LNCAP (cell line): ENCODE data around the gene NCAN.

Experiments used
- TF ChIP-seq, protein P1 (sequence below): fragments of 450-650 bp; IDR thresholded peaks from 2 replicates; pipeline ENCODE4 v1.5.1; 2017; ENCODE audit warnings: mild to moderate bottlenecking

The NCAN gene

DNA sequence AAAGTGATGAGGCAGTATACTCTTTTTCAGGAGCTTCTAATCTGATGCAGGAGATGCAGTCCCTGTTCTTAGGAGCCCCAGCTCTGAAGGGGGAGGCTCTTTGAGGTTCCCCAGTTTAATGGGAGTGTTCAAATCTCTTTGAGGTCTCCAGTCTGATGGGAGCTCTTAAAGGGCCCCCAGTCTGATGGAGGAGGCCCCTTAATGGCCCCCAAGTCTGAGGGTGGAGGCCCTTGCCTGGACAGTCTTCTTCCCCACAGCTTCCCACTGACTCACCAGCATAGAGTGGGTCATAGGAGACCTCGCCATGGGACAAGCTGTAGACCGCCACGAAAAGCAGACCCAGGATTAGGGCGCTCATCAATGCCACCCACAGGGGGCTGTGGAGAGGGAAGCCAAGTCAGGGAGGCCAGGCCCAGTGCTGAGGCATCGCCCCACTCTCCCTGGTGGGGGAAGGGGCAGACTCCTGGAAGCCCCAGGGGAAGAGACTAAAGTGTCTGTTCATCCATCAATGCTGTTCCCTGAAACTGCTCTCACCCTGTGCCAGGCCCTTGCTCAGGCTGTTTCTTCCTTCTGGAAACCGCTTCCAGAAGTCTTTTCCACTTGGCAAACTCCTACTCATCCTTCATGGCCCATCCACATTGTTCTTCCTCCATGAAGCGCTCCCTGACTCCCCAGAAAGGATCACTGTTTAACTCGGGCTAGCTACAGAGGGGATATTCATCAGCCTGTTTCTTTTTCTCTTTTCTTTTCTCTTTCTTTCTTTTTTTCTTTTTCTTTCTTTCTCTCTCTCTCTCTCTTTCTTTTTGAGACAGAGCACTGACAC, 59.2 kb downstream of the NCAN start:
- TF ChIP-seq, protein P1, sequence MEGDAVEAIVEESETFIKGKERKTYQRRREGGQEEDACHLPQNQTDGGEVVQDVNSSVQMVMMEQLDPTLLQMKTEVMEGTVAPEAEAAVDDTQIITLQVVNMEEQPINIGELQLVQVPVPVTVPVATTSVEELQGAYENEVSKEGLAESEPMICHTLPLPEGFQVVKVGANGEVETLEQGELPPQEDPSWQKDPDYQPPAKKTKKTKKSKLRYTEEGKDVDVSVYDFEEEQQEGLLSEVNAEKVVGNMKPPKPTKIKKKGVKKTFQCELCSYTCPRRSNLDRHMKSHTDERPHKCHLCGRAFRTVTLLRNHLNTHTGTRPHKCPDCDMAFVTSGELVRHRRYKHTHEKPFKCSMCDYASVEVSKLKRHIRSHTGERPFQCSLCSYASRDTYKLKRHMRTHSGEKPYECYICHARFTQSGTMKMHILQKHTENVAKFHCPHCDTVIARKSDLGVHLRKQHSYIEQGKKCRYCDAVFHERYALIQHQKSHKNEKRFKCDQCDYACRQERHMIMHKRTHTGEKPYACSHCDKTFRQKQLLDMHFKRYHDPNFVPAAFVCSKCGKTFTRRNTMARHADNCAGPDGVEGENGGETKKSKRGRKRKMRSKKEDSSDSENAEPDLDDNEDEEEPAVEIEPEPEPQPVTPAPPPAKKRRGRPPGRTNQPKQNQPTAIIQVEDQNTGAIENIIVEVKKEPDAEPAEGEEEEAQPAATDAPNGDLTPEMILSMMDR, result no peak

DNA sequence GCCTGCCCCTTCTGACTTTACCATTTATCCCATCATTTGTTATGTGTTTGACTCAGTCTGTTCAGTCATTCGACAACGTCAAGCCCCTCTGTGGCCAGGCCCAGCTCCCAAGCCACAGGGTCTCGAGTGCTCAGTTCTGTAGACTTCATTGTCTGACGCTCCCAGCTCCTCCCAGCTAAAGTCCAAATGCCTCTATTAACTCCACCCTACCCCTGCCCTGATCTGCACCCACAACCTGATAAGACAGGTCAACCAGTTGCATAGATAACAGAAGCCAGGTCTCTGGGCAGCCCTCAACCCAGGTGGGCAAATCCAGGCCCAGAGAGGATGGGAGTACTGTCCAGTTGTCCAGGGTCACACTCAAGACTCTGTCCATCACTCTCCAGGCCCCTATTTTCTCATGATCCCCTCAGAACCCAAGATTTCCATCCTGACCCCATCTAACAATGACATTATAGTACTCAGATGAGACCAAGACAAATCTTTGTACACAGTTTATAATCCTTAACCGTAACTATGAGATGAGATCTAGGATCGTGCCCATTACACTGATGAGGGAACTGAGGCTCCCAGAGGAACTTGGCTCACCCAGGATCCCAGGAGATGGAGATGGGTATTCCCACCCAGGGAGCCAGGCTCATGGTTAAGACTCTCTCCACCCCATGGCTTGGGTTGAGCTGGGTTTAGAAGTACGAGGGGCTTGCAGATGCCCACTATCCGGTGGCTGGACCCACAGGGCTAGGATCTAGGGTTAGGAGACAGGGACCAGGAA, 60.3 kb downstream of the NCAN start:
- TF ChIP-seq, protein P1, result no peak

DNA sequence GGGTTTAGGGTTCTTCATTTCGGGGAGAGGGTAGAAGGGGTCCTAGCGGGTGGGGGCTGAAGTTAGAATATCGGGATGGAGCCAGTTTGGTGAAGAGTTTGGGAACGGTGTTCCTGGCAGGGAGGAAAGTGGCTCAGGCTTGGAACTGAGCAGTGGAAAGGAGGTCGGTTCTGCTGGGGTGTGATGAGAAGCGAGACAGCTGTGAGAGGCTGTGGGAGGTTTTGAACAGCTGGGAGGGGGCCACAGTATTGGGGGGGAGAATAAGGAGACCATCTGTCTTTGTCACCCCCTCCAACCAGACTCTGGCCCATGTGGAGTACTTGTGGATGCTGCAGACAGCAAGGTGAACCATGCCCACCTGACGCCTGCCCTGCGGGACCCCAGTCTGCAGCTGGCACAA, 62.4 kb downstream of the NCAN start:
- TF ChIP-seq, protein P1, result no peak

DNA sequence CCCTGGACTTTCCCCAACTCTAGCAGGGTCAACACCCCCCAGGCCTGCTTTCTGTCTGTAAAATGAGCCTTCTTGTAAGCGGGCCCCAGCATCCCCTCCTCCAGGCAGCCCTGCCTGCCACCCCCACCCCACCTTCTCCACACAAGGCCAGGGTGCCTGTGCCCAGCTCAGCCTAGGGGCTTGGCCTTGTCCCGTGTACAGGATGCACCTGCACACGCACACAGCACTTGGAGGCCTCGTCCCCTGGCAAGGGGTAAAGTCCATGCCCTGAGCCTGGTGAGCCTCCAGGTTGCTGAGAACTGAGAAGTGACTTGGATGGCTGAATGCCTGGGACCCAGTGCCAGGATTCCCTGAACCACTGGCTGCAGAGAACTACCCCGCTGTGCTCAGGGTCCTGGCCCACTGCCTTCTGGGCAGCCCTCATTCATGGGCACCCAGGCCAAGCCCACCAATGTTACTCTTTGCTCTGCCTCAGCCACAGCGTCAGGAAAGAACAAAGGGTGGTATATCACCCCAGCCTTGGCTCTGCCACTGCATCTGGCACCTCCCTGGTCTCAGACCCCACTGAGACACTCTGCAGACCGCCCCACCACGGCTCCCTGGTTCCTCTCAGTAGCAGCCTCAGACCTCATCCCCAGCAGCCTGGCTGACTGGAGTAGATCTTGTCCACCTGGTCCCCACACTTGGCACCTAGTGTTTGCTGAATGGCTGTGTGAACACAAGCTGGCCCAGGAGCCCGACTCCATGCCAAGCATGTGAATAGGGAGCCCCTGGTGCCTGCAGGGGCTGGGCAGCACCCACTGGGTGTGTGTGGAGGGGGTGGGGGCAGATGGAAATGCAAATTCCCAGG, 63.2 kb downstream of the NCAN start:
- TF ChIP-seq, protein P1, result no peak

DNA sequence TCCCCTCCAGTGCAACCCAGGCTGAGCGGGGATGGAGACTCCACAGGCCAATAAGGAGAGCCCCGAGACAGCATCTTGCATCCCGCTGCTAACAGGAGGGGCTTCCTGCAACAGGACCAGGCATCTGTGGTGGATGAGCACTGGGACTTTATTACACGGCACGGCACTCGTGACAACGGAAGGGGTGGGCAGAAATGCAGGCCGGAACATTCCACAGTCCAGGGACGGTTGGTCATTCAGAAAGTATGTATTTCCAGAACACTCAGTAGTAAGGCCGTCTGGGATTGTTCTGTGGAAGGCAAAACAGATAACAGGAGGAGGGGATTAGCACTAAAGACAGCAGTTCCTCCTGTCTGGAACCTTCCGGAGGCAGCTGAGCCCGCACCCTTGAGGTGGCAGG, 64.6 kb downstream of the NCAN start:
- TF ChIP-seq, protein P1, result no peak

DNA sequence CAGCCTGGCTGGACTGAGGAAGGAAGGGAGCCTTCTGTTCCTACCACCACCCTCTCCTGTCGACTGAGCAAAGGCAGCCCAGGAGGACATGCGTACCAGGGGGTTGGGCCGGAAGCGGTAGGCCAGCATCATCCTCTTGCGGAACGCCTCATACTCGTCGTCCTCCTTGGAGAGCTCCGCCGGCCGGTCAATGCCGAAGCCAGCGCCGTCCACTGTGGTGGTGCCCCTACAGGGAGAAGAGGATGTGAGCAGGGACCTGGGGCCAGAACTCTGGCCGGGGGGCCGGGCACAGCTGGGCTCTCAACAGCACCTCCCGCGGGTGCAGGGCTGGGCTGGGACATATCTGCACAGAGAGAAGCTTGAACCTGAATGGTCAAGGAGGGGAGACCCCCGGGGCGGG, 65.1 kb downstream of the NCAN start:
- TF ChIP-seq, protein P1, result no peak

DNA sequence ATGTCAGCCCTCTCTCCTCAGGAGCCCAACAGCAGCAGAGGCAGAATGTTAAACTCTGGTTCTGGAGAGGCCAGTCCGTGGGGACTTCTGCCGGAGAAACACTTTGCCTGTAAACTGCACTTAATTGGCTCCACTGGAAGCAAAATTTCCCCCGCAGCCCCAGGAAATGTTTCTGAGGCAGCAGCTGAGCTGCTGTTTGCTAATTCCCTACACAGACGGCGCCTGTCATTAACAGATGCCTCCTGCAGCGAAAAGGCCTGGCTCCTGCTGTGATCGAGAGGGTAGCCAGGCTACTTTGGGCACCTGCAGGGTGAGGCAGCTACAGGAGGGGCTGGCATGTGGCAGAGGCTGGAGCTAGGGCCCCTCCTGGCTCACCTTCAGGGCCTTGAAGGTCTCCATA, 66.6 kb downstream of the NCAN start:
- TF ChIP-seq, protein P1, result no peak
